HG03571 (cell line): ENCODE measurements around the gene CELF5.
"Not testable (repeated sequence)": the region's sequence is repeated elsewhere in the genome, so short reads cannot be mapped to it uniquely, and the experiment has no call there.

Experiments
- ATAC-seq: cut with Tn5 transposase; IDR thresholded peaks from one replicate; pipeline ENCODE4 v1.9.1; 2021; ENCODE audit not compliant: unreplicated experiment

CELF5 gene

DNA sequence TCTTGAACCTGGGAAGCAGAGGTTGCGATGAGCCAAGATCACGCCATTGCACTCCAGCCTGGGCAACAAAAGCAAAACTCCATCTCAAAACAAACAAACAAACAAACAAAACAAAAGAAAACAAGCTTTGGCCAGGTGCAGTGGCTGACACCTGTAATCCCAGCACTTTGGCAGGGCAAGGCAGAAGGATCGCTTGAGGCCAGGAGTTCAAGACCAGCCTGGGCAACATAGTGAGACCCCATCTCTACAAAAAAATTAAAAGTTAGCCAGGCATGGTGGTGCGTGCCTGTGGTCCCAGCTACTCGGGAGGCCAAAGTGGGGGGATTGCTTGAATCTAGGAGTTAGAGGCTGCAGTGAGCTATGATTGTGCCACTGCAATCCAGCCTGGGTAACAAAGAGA, 64.0 kb downstream of the CELF5 start:
- not testable (repeated sequence) for ATAC-seq

GRCh38 chr19:3289971-3290569, 65.6 kb downstream of the CELF5 start:
- ATAC-seq: no peak

DNA sequence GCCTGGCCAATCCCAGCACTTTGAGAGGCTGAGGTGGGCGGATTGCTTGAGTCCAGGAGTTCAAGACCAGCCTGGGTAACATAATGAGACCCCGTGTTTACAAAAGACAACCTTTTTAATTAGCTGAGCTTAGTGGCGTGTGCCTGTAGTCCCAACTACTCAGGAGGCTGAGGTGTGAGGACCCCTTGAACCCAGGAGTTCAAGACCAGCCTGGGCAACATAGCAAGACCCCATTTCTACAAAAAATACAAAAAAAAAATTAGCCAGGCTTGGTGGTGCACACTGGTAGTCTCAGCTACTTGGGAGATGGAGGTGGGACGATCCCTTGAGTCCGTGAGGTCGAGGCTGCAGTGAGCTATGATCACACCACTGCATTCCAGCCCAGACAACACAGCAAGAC, 66.4 kb downstream of the CELF5 start:
- not testable (repeated sequence) for ATAC-seq

- ATAC-seq: no peak
These were observed 67.2 kb downstream of the CELF5 start for GRCh38 chr19:3291644-3292043.

GRCh38 chr19:3292958-3293529, 68.6 kb downstream of the CELF5 start:
- no peak for ATAC-seq

- ATAC-seq: no peak
These were observed 69.1 kb downstream of the CELF5 start for GRCh38 chr19:3293560-3293959.

- ATAC-seq: no peak
These were observed 69.8 kb downstream of the CELF5 start for GRCh38 chr19:3294080-3294850.

DNA sequence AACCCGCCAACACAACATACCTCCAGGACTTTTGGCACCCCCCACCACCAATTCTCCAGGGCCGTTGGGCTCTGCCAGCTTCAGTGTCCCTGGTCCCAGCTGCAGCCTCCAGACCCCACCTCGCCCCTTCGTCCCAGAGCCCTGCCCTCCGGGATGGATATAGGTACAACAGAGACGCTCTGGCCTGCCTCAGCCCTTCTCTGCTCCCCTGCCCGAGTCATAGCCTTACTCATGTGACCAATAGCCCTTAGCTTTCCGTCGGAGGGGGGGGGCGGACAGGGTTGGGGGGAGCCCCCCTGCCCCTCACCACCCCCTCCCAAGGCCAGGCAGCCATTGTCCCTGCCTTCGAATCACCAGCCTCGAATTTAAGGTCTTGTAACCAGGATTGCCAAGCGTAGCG, 71.1 kb downstream of the CELF5 start:
- no peak for ATAC-seq

GRCh38 chr19:3296034-3296433, 71.6 kb downstream of the CELF5 start:
- no peak for ATAC-seq

- no peak for ATAC-seq
These were observed 72.0 kb downstream of the CELF5 start for GRCh38 chr19:3296446-3296845.

GRCh38 chr19:3298853-3299449, 74.5 kb downstream of the CELF5 start:
- no peak for ATAC-seq

GRCh38 chr19:3300566-3300965, 76.1 kb downstream of the CELF5 start:
- ATAC-seq: not testable (repeated sequence)

DNA sequence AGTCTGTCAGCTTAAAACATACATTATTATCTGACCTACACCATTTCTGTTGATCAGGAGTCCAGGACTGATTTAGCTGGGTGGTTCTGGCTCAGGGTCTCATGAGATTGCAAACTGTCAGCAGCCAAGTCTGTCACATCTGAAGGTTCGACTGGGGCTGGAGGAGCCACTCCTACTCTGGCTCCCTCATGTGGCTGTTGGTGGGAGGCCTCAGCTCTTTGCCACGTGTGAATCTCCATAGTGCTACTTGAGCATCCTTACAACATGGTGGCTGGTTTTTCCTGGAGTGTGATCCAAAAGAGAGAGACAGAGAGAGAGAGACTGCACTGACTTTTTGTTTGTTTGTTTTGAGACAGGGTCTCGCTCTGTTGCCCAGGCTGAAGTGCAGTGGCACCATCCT, 78.3 kb downstream of the CELF5 start:
- no peak for ATAC-seq

GRCh38 chr19:3304871-3305423, 80.5 kb downstream of the CELF5 start:
- ATAC-seq: no peak

DNA sequence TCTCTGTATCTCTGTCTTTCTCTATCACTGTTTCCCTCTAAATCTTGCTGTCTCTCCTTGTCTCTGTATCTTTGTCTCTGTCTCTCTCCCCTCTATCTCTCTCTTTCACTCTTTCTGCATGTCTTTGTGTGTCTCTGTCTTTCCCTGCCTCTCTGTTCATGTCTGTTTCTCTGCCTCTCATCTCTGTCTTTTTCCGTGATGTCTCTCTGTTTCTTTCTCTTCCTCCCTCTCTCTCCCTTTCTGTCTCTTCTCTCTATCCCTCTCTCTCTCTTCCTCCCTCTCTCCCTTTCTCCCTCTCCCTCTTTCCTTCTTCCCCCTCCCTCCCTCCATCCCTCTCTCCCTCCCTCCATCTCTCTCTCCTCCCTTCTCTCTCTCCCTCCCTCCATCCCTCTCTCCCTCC, 85.3 kb downstream of the CELF5 start:
- ATAC-seq: no peak

GRCh38 chr19:3310280-3310679, 85.8 kb downstream of the CELF5 start:
- ATAC-seq: no peak

DNA sequence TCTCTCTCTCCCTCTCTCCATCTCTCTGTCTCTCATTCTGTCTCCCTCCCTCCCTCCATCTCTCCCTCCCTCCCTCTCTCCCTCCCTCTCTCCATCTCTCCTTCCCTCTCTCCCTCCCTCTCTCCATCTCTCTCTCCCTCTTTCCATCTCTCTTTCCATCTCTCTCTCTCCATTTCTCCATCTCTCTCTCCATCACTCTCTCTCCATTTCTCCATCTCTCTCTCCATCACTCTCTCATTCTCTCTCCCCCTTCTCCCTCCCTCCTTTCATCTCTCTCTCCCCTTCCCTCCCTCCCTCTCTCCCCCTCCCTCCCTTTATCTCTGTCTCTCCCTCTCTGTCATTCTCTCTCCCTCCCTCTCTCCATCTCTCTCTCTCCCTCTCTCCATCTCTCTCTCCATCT, 86.2 kb downstream of the CELF5 start:
- no peak for ATAC-seq

- no peak for ATAC-seq
These were observed 88.7 kb downstream of the CELF5 start for GRCh38 chr19:3313199-3313575.

DNA sequence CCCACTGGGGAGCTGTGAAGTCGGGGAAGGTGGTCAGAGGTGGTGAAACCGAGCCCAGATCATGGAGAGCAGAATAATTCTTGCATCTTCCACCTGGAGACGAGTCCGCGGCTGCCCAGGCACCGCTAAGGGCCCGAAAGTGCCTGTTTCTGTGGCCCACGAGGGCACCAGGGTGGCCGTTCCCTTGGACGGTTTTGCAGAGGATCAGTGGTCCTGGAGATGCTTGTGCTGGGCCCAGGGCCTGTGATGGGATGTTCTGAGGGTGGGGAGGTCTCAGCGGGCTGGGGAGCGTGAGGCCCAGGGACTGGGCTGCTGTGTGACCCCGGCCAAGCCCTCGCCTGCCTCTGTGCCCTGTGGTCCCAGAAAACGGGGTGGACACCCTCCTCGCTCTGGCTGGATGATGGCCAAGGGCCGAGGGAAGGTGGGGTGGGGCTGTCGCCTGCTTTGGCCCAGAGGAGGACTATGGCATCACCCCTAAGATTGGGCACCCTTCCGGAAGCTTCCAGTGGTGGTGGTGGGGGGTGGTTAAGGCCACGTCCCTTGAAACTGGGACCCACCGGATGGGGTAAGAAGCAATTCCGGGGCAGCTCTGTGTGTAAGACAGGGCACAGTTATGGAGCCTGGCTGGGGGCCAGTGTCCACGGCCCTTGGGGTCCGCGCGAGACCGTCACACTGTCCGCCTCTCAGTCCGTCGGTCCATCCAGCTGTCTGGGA, 90.7 kb downstream of the CELF5 start:
- ATAC-seq: no peak

- ATAC-seq: no peak
These were observed 91.2 kb downstream of the CELF5 start for GRCh38 chr19:3315676-3315973.

- ATAC-seq: no peak
These were observed 91.7 kb downstream of the CELF5 start for GRCh38 chr19:3316132-3316648.
